GM23338 (cell line): ENCODE results near the gene RPL3. TPM values are rescaled to one million over a fixed set of nuclear protein-coding genes. Genes with fewer than 3 reads are reported as not detected.
A peak's percentile ranks its signal among the peaks of the same experiment; 100 is the strongest.

Experiments
- ATAC-seq: fragments of 200-7000 bp; cut with Tn5 transposase; 3 replicates; pipeline ENCODE4 v1.9.1; 2020
- DNase-seq: peaks from one replicate; pipeline ENCODE4 v3.0.0-alpha.2; 2015; ENCODE audit warnings: low spot score
- H2AFZ ChIP-seq: fragments of 200-600 bp; sonication (generic); 2 replicates; pipeline ENCODE4 v1.8.0; 2016; ENCODE audit warnings: antibody characterized with exemption, mild to moderate bottlenecking, moderate library complexity
- H3F3A ChIP-seq: fragments of 200-600 bp; sonication (generic); replicated peaks from 2 replicates; pipeline ENCODE4 v1.8.0; 2017; ENCODE audit warnings: antibody characterized with exemption, mixed run types, low read depth
- H3K27ac ChIP-seq: fragments of 200-600 bp; sonication (generic); 2 replicates; pipeline ENCODE4 v1.6.1; 2016; ENCODE audit warnings: low read depth
- H3K27me3 ChIP-seq: fragments of 200-600 bp; sonication (generic); 2 replicates; pipeline ENCODE4 v1.8.0; 2016; ENCODE audit warnings: mild to moderate bottlenecking, mixed run types, moderate library complexity; ENCODE audit not compliant: insufficient read depth
- H3K36me3 ChIP-seq: fragments of 200-600 bp; sonication (generic); 2 replicates; pipeline ENCODE4 v1.8.0; 2016; ENCODE audit warnings: mild to moderate bottlenecking; ENCODE audit not compliant: insufficient read depth
- H3K4me1 ChIP-seq: fragments of 200-600 bp; sonication (generic); 2 replicates; pipeline ENCODE4 v1.8.0; 2016; ENCODE audit warnings: mild to moderate bottlenecking, moderate library complexity; ENCODE audit not compliant: insufficient read depth
- H3K4me2 ChIP-seq: fragments of 200-600 bp; sonication (generic); 2 replicates; pipeline ENCODE4 v1.7.1; 2017; ENCODE audit warnings: mixed run types
- H3K4me3 ChIP-seq: fragments of 200-600 bp; sonication (generic); 2 replicates; pipeline ENCODE4 v1.6.1; 2016; ENCODE audit warnings: mixed run types
- H3K79me2 ChIP-seq: fragments of 200-600 bp; sonication (generic); replicated peaks from 2 replicates; pipeline ENCODE4 v1.8.0; 2017; ENCODE audit warnings: mild to moderate bottlenecking; ENCODE audit not compliant: insufficient read depth
- H3K9me2 ChIP-seq: fragments of 200-600 bp; sonication (generic); 2 replicates; pipeline ENCODE4 v1.8.0; 2017; ENCODE audit not compliant: insufficient read depth
- H4K20me1 ChIP-seq: fragments of 200-600 bp; sonication (generic); replicated peaks from 2 replicates; pipeline ENCODE4 v1.8.0; 2017; ENCODE audit warnings: mild to moderate bottlenecking; ENCODE audit not compliant: insufficient read depth
- H3K27ac Mint-ChIP-seq: 2 replicates; pipeline ENCODE4 v1.8.0; 2020; ENCODE audit warnings: inconsistent platforms, mild to moderate bottlenecking, moderate library complexity, mixed read lengths
- H3K27me3 Mint-ChIP-seq: 3 replicates; pipeline ENCODE4 v1.8.0; 2022; ENCODE audit warnings: low read depth, mild to moderate bottlenecking, moderate library complexity, mixed read lengths, inconsistent platforms; ENCODE audit not compliant: insufficient read depth, poor library complexity
- H3K36me3 Mint-ChIP-seq: 3 replicates; pipeline ENCODE4 v1.8.0; 2021; ENCODE audit warnings: low read depth, mild to moderate bottlenecking, inconsistent platforms, moderate library complexity, mixed read lengths
- H3K4me1 Mint-ChIP-seq: 3 replicates; pipeline ENCODE4 v1.8.0; 2020; ENCODE audit warnings: mild to moderate bottlenecking, inconsistent platforms, mixed read lengths
- H3K4me3 Mint-ChIP-seq: 3 replicates; pipeline ENCODE4 v1.8.0; 2021; ENCODE audit warnings: moderate library complexity, mild to moderate bottlenecking, inconsistent platforms, mixed read lengths
- H3K9me3 Mint-ChIP-seq: 3 replicates; pipeline ENCODE4 v1.8.0; 2020; ENCODE audit warnings: moderate library complexity, mild to moderate bottlenecking, inconsistent platforms, mixed read lengths
- EZH2 ChIP-seq: fragments of 200-600 bp; sonication (generic); IDR thresholded peaks from one replicate; pipeline ENCODE4 v1.8.0; 2017; ENCODE audit warnings: antibody characterized with exemption, mild to moderate bottlenecking, low read depth; ENCODE audit not compliant: unreplicated experiment
- POLR2AphosphoS5 ChIP-seq: IDR thresholded peaks from 2 replicates; pipeline ENCODE4 v1.6.1; 2016; ENCODE audit warnings: antibody characterized with exemption, low read depth
- ZNF114 ChIP-seq: fragments of 250-450 bp; sonication (Bioruptor Pico); IDR thresholded peaks from 2 replicates; pipeline ENCODE4 v1.5.0; 2020; ENCODE audit warnings: mild to moderate bottlenecking, moderate library complexity
- ZNF462 ChIP-seq: fragments of 250-450 bp; sonication (Bioruptor Pico); IDR thresholded peaks from 2 replicates; pipeline ENCODE4 v1.5.0; 2020; ENCODE audit warnings: mild to moderate bottlenecking, moderate library complexity
- polyA plus RNA-seq: library from polyadenylated mRNA; unstranded; fragments of >200 nt; fragmentation: Nextera tagmentation; extraction: Ambion mirVana; gene quantifications from 2 replicates; pipeline ENCODE4 v1.2.1, GENCODE V29; 2016
- total RNA-seq: library from RNA; depleted of rRNA; stranded (reverse); fragments of >200 nt; shearing (Covaris generic); gene quantifications from 2 replicates; pipeline ENCODE4 v1.2.3, GENCODE V29; 2014
- TF ChIP-seq, protein P1 (sequence below): IDR thresholded peaks from 2 replicates; pipeline ENCODE4 v1.6.1; 2016; ENCODE audit warnings: antibody characterized with exemption
- TF ChIP-seq, protein P2 (sequence below), 2 experiments: fragments of 200-600 bp in 1 of 2; sonication (generic) in 1 of 2; conservative IDR thresholded peaks; 2 replicates each; pipeline versions ENCODE4 v1.5.1 to v1.6.1; 2016 to 2017; ENCODE audit warnings: antibody characterized with exemption in 2 of 2, low read depth in 2 of 2, mild to moderate bottlenecking in 2 of 2, moderate library complexity in 1 of 2

RPL3 gene
- total and polyA plus RNA-seq, 2 experiments from 2014 or later, result 1,983 to 3,244 TPM

DNA sequence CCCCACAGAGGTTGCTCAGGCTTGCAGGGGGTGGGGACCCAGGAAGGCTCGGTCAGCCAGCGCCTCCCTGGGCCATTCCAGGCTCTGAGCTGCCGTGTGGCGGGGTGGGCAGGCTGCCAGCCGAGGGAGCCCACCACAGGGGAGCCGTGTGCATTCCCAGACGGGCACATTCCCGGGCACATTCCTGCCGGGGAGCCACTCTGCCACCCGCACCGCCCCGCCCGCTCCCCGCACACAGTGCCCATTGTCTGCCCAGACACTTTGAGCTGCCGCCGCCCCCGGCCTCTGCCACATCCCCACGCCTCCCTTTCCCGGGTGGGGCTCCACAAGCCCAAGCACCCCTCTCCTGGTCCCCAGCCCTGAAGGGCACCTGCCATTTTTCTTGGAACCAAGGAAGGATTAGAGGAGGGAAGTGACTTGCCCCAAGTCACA lies 27.4 kb downstream of the RPL3 start (continued):
- TF ChIP-seq EZH2 (no peak), POLR2AphosphoS5 (no peak), ZNF462 (no peak), ZNF114 (no peak)

GRCh38 chr22:39291523-39291922 lies 27.9 kb downstream of the RPL3 start:
- H3K9me3 Mint-ChIP-seq, result no peaks in the 10 kb centered on the region; the same call in 2 of the 3 replicates
- no peak overlapping the region for H3K4me3 ChIP-seq
- no peaks in the 10 kb centered on the region for H3F3A ChIP-seq
- H3K4me3 Mint-ChIP-seq, result no peak overlapping the region
- DNase-seq, result no peak
- H3K9me2 ChIP-seq, result no peaks in the 10 kb centered on the region
- no peak overlapping the region; the same call in 1 of the 2 replicates for H2AFZ ChIP-seq
- H3K4me2 ChIP-seq, result no peak overlapping the region
- TF ChIP-seq, protein P1, sequence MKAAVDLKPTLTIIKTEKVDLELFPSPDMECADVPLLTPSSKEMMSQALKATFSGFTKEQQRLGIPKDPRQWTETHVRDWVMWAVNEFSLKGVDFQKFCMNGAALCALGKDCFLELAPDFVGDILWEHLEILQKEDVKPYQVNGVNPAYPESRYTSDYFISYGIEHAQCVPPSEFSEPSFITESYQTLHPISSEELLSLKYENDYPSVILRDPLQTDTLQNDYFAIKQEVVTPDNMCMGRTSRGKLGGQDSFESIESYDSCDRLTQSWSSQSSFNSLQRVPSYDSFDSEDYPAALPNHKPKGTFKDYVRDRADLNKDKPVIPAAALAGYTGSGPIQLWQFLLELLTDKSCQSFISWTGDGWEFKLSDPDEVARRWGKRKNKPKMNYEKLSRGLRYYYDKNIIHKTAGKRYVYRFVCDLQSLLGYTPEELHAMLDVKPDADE, result no peak
- TF ChIP-seq, protein P2, sequence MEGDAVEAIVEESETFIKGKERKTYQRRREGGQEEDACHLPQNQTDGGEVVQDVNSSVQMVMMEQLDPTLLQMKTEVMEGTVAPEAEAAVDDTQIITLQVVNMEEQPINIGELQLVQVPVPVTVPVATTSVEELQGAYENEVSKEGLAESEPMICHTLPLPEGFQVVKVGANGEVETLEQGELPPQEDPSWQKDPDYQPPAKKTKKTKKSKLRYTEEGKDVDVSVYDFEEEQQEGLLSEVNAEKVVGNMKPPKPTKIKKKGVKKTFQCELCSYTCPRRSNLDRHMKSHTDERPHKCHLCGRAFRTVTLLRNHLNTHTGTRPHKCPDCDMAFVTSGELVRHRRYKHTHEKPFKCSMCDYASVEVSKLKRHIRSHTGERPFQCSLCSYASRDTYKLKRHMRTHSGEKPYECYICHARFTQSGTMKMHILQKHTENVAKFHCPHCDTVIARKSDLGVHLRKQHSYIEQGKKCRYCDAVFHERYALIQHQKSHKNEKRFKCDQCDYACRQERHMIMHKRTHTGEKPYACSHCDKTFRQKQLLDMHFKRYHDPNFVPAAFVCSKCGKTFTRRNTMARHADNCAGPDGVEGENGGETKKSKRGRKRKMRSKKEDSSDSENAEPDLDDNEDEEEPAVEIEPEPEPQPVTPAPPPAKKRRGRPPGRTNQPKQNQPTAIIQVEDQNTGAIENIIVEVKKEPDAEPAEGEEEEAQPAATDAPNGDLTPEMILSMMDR (conservative IDR thresholded peaks at IDR 0.05; ENCODE audit: low read depth in 2 of 2), result peak; percentile 45 to 47
- peaks cover 19% of the 10 kb centered on the region for H3K4me1 Mint-ChIP-seq
- no peaks in the 10 kb centered on the region for H4K20me1 ChIP-seq
- peak; percentile 13 for ATAC-seq
- no peak overlapping the region for H3K27ac Mint-ChIP-seq
- H3K27me3 ChIP-seq, result no peaks in the 10 kb centered on the region
- no peaks in the 10 kb centered on the region for H3K36me3 ChIP-seq
- H3K27me3 Mint-ChIP-seq, result peaks cover 35% of the 10 kb centered on the region
- no peaks in the 10 kb centered on the region for H3K79me2 ChIP-seq
- no peaks in the 10 kb centered on the region; the same call in 2 of the 3 replicates for H3K36me3 Mint-ChIP-seq
- H3K4me1 ChIP-seq, result no peaks in the 10 kb centered on the region
- no peak overlapping the region for H3K27ac ChIP-seq
